H1 (cell line): ENCODE measurements around the gene ARHGEF16. TPM values are rescaled to one million over a fixed set of nuclear protein-coding genes. Genes with fewer than 3 reads are reported as not detected.

Experiments used
- CTCF ChIA-PET: fragments of 300-600 bp; sonication (Branson Sonifier 250); formaldehyde crosslinking; loops from one replicate; lab custom pipeline; 2021; ENCODE audit not compliant: partially characterized antibody; lab: Charles Lee
- POLR2A ChIA-PET: fragments of 300-600 bp; sonication (Branson Sonifier 250); formaldehyde crosslinking; loops from one replicate; lab custom pipeline; 2021; ENCODE audit warnings: inconsistent platforms; ENCODE audit not compliant: partially characterized antibody; lab: Charles Lee
- DNase-seq, 2 experiments: peaks; one replicate each; pipeline versions ENCODE4 v3.0.0 to v3.0.0-alpha.2; 2010 to 2022; ENCODE audit warnings: low spot score in 2 of 2, low read depth in 1 of 2, mixed read lengths in 1 of 2
- FAIRE-seq: peaks from 2 replicates; lab custom pipeline; 2011; peaks lifted over from hg19 to GRCh38; lab: Jason Lieb, UNC
- H2AFZ ChIP-seq: 2 replicates; pipeline ENCODE4 v1.8.1; 2012; ENCODE audit warnings: low read length, inconsistent platforms
- H2AK5ac ChIP-seq: 2 replicates; pipeline ENCODE4 v1.6.1; 2013; ENCODE audit warnings: low read depth, low read length
- H2BK120ac ChIP-seq: replicated peaks from 2 replicates; pipeline ENCODE3; 2013; ENCODE audit warnings: low read depth, low read length, inconsistent platforms
- H2BK12ac ChIP-seq: 2 replicates; pipeline ENCODE4 v1.6.1; 2013; ENCODE audit warnings: low read depth, low read length
- H2BK15ac ChIP-seq: 2 replicates; pipeline ENCODE4 v1.6.1; 2013; ENCODE audit warnings: low read length
- H2BK20ac ChIP-seq: 2 replicates; pipeline ENCODE4 v1.6.1; 2013; ENCODE audit warnings: low read length
- H2BK5ac ChIP-seq: 2 replicates; pipeline ENCODE4 v1.6.1; 2013; ENCODE audit warnings: low read depth, low read length
- H3K14ac ChIP-seq: 2 replicates; pipeline ENCODE4 v1.6.1; 2013; ENCODE audit warnings: inconsistent platforms; ENCODE audit not compliant: insufficient read length
- H3K18ac ChIP-seq: 2 replicates; pipeline ENCODE4 v1.6.1; 2013; ENCODE audit warnings: low read length; ENCODE audit errors: extremely low read depth
- H3K23ac ChIP-seq: 2 replicates; pipeline ENCODE4 v1.6.1; 2013; ENCODE audit warnings: inconsistent platforms; ENCODE audit not compliant: insufficient read length
- H3K23me2 ChIP-seq: 2 replicates; pipeline ENCODE4 v1.6.1; 2013; ENCODE audit warnings: low read depth, low read length
- H3K27ac ChIP-seq: 2 replicates; pipeline ENCODE4 v1.6.1; 2011; ENCODE audit warnings: low read depth, low read length, inconsistent platforms
- H3K27me3 ChIP-seq, 4 experiments: replicated peaks in 1 of 4; 1 replicate in 1 of 4; 2 replicates in 3 of 4; pipeline versions ENCODE4 v1.6.1 to v1.8.1; 2011 to 2013; ENCODE audit warnings: low read length in 3 of 4, mild to moderate bottlenecking in 3 of 4, inconsistent platforms in 2 of 4, mixed read lengths in 2 of 4, moderate library complexity in 1 of 4; ENCODE audit not compliant: control insufficient read depth in 3 of 4, insufficient read depth in 3 of 4; ENCODE audit errors: extremely low read depth in 1 of 4
- H3K36me3 ChIP-seq, 4 experiments: 2 replicates each; pipeline versions ENCODE4 v1.6.1 to v1.8.1; 2011 to 2013; ENCODE audit warnings: mild to moderate bottlenecking in 4 of 4, low read length in 3 of 4, moderate library complexity in 2 of 4, control low read depth in 1 of 4, inconsistent platforms in 1 of 4; ENCODE audit not compliant: insufficient read depth in 4 of 4, control insufficient read depth in 2 of 4
- H3K4ac ChIP-seq: replicated peaks from 2 replicates; pipeline ENCODE3; 2013; ENCODE audit warnings: low read length, low read depth, mixed read lengths, inconsistent platforms; ENCODE audit not compliant: insufficient read length
- H3K4me1 ChIP-seq, 4 experiments: replicated peaks in 1 of 4; 1 replicate in 1 of 4; 2 replicates in 3 of 4; pipeline versions ENCODE4 v1.6.1 to v1.8.1; 2011 to 2013; ENCODE audit warnings: low read length in 3 of 4, inconsistent platforms in 2 of 4, mixed read lengths in 1 of 4; ENCODE audit not compliant: insufficient read depth in 4 of 4, control insufficient read depth in 3 of 4
- H3K4me2 ChIP-seq, 2 experiments: 2 replicates each; pipeline versions ENCODE4 v1.6.1 to v1.8.1; 2011 to 2013; ENCODE audit warnings: low read depth in 2 of 2, low read length in 2 of 2, control low read depth in 1 of 2, inconsistent platforms in 1 of 2, mild to moderate bottlenecking in 1 of 2; ENCODE audit not compliant: insufficient read depth in 1 of 2
- H3K4me3 ChIP-seq, 4 experiments: fragments of 200-600, 300-600 bp in 1 of 4; sonication (generic), shearing (Covaris generic), sonication (Bioruptor Twin) in 1 of 4; 2 replicates each; pipeline versions ENCODE4 v1.5.1 to v1.8.1; 2011 to 2016; ENCODE audit warnings: low read length in 4 of 4, low read depth in 3 of 4, control low read depth in 2 of 4, inconsistent platforms in 2 of 4, mild to moderate bottlenecking in 2 of 4, mixed read lengths in 1 of 4, moderate library complexity in 1 of 4; ENCODE audit not compliant: insufficient read depth in 2 of 4; ENCODE audit errors: extremely low read depth in 1 of 4
- H3K56ac ChIP-seq: replicated peaks from 2 replicates; pipeline ENCODE3; 2013; ENCODE audit warnings: low read depth, mild to moderate bottlenecking, mixed read lengths, low read length, inconsistent platforms; ENCODE audit not compliant: insufficient read length
- H3K79me1 ChIP-seq: 2 replicates; pipeline ENCODE4 v1.6.1; 2013; ENCODE audit warnings: low read depth, low read length, control low read depth
- H3K79me2 ChIP-seq, 2 experiments: 2 replicates each; pipeline versions ENCODE4 v1.6.1 to v1.8.1; 2012 to 2013; ENCODE audit warnings: low read length in 2 of 2, mild to moderate bottlenecking in 2 of 2, inconsistent platforms in 1 of 2; ENCODE audit not compliant: insufficient read depth in 2 of 2, control insufficient read depth in 1 of 2
- H3K9ac ChIP-seq, 4 experiments: replicated peaks in 1 of 4; 1 replicate in 1 of 4; 2 replicates in 3 of 4; pipeline versions ENCODE4 v1.6.1 to v1.8.1; 2011 to 2013; ENCODE audit warnings: low read depth in 3 of 4, low read length in 3 of 4, control low read depth in 2 of 4, mild to moderate bottlenecking in 2 of 4, moderate library complexity in 2 of 4, inconsistent platforms in 1 of 4; ENCODE audit errors: extremely low read depth in 1 of 4
- H3K9me3 ChIP-seq, 2 experiments: 2 replicates each; pipeline versions ENCODE4 v1.6.1 to v1.8.1; 2012 to 2013; ENCODE audit warnings: mild to moderate bottlenecking in 2 of 2, moderate library complexity in 2 of 2, control low read depth in 1 of 2, inconsistent platforms in 1 of 2, low read depth in 1 of 2, low read length in 1 of 2, mixed read lengths in 1 of 2; ENCODE audit not compliant: insufficient read depth in 2 of 2
- H4K20me1 ChIP-seq, 2 experiments: replicated peaks in 1 of 2; 2 replicates each; pipeline versions ENCODE3 to v1.8.1; 2011 to 2013; ENCODE audit warnings: inconsistent platforms in 2 of 2, low read length in 2 of 2, mild to moderate bottlenecking in 1 of 2; ENCODE audit not compliant: insufficient read depth in 2 of 2, control insufficient read depth in 1 of 2
- H4K5ac ChIP-seq: 2 replicates; pipeline ENCODE4 v1.6.1; 2013; ENCODE audit warnings: low read length, low read depth, mixed read lengths, inconsistent platforms; ENCODE audit not compliant: insufficient read length
- H4K8ac ChIP-seq: 2 replicates; pipeline ENCODE4 v1.8.0; 2013; ENCODE audit warnings: mild to moderate bottlenecking, moderate library complexity, low read length, inconsistent platforms; ENCODE audit not compliant: insufficient read depth; ENCODE audit errors: extremely low read depth
- H4K91ac ChIP-seq: replicated peaks from 2 replicates; pipeline ENCODE3; 2013; ENCODE audit warnings: low read length, mixed read lengths, inconsistent platforms; ENCODE audit not compliant: insufficient read length
- FOSL1 ChIP-seq: IDR thresholded peaks from 2 replicates; pipeline ENCODE4 v1.6.1; 2011; ENCODE audit warnings: mild to moderate bottlenecking, low read depth, low read length, moderate library complexity; ENCODE audit not compliant: insufficient read depth
- MAX ChIP-seq: IDR thresholded peaks from 2 replicates; pipeline ENCODE4 v1.6.1; 2012; ENCODE audit warnings: inconsistent platforms
- PHF8 ChIP-seq: fragments of 200-600 bp; sonication (generic); conservative IDR thresholded peaks from 2 replicates; pipeline ENCODE4 v1.7.1; 2012; ENCODE audit warnings: low read depth, mild to moderate bottlenecking, inconsistent platforms, low read length, moderate library complexity
- POLR2A ChIP-seq, 2 experiments: IDR thresholded peaks; 1 replicate in 1 of 2; 2 replicates in 1 of 2; pipeline ENCODE4 v1.6.1; 2011; ENCODE audit warnings: low read depth in 2 of 2, low read length in 2 of 2, mild to moderate bottlenecking in 2 of 2; ENCODE audit errors: control extremely low read depth in 1 of 2
- RNF2 ChIP-seq: fragments of 200-900, 300-1000 bp; sonication (generic); IDR thresholded peaks from 2 replicates; pipeline ENCODE4 v1.7.1; 2016; ENCODE audit warnings: borderline replicate concordance, low read depth, mild to moderate bottlenecking, antibody characterized with exemption, low read length; ENCODE audit not compliant: poor library complexity, severe bottlenecking; ENCODE audit errors: missing control alignments
- SUZ12 ChIP-seq: fragments of 200-600 bp; sonication (generic); IDR thresholded peaks from 2 replicates; pipeline ENCODE4 v1.6.1; 2012; ENCODE audit warnings: mild to moderate bottlenecking, inconsistent platforms, low read length, moderate library complexity, mixed read lengths
- WGBS, 2 experiments: shearing (Covaris generic) in 1 of 2; methylation state at CpG; one replicate each; pipeline versions ENCODE4 v1.1.6 to v1.1.7; 2013 to 2015; ENCODE audit warnings: low lambda C conversion rate in 2 of 2, mixed read lengths in 2 of 2, inconsistent platforms in 1 of 2, low coverage in 1 of 2, missing lambda C conversion rate in 1 of 2; ENCODE audit not compliant: insufficient replicate concordance in 2 of 2, insufficient coverage in 1 of 2, insufficient read length in 1 of 2; ENCODE audit errors: extremely low coverage in 1 of 2, missing lambda C conversion rate in 1 of 2; 5-methylcytosine and 5-hydroxymethylcytosine counted together
- polyA plus RNA-seq, 7 experiments: library from polyadenylated mRNA; depleted of rRNA in 3 of 7; stranded (reverse) in 5 of 7; unstranded in 2 of 7; fragments of >200 nt in 5 of 7; fragments of 200-250 nt in 2 of 7; gene quantifications; 1 replicate in 5 of 7; 2 replicates in 1 of 7; 4 replicates in 1 of 7; pipeline versions ENCODE4 v1.2.1 to v1.2.3, GENCODE V29; 2011 to 2013; ENCODE audit warnings: missing spikeins in 2 of 7, mixed read lengths in 2 of 7
- total RNA-seq: library from RNA; stranded (reverse); fragmentation: NEBNext Ultra II Directional; extraction: Animal tissue kit (Norgen Biotek cat#: 25700); gene quantifications from 2 replicates; pipeline ENCODE4 v1.2.1, GENCODE V29; 2021

ARHGEF16 gene
- total and polyA plus RNA-seq, 2 of the 8 experiments (the other 6 are each of a cell fraction or from before 2014, with no cell fraction given) = 18.3 to 20.7 TPM

- H2BK15ac ChIP-seq = peak overlapping the region; percentile 100
- H3K79me1 ChIP-seq = no peaks in the 10 kb centered on the region; the same call in 1 of the 2 replicates
- no peaks in the 10 kb centered on the region for H3K9me3 ChIP-seq
- no peak overlapping the region for H2AFZ ChIP-seq
- no peak overlapping the region for H3K23ac ChIP-seq
- H2BK20ac ChIP-seq = peak overlapping the region; percentile 97
- H3K27ac ChIP-seq = peak overlapping the region; percentile 75
- H4K5ac ChIP-seq = peak overlapping the region; percentile 60
- H3K18ac ChIP-seq = peak overlapping the region; percentile 83
- H3K4me1 ChIP-seq = peaks cover 0 to 22% (median 16%) of the 10 kb centered on the region in 4 experiments; a peak in 6 of 7 replicates
- H3K23me2 ChIP-seq = peaks cover 5% of the 10 kb centered on the region; the same call in 1 of the 2 replicates
- CTCF ChIA-PET = interaction anchor here (0.5 to 3.1 kb wide), 19 partner anchors 8 to 511 kb away, joined by 3 to 39 read pairs (median 6); no protein-coding TSS in a partner anchor
- peak overlapping the region; percentile 27 for H3K4ac ChIP-seq
- peak overlapping the region; percentile 100; the same call in 1 of the 2 replicates for H2BK12ac ChIP-seq
- H3K36me3 ChIP-seq = peaks cover 0 to 14% (median 4%) of the 10 kb centered on the region in 4 experiments; a peak in 5 of 8 replicates
- H2BK5ac ChIP-seq = peak overlapping the region; percentile 98
- H3K4me3 ChIP-seq = no peak overlapping the region
- no peaks in the 10 kb centered on the region for H3K27me3 ChIP-seq
- TF ChIP-seq POLR2A (IDR thresholded peaks at IDR 0.05; ENCODE audit: control extremely low read depth in 1 of 2, low read depth in 2 of 2, low read length in 2 of 2) (no peak), PHF8 (no peak), RNF2 (no peak), FOSL1 (no peak), MAX (no peak), SUZ12 (no peak)
- DNase-seq (no peak), FAIRE-seq (no peak)
- peaks cover 0 to 9% of the 10 kb centered on the region in 2 experiments for H4K20me1 ChIP-seq
- H4K8ac ChIP-seq = no peak overlapping the region; the same call in none of the 2 replicates
- H3K56ac ChIP-seq = no peak overlapping the region
- no peak overlapping the region for H3K14ac ChIP-seq
- H3K9ac ChIP-seq = no peak overlapping the region
- H3K4me2 ChIP-seq = peak overlapping the region; percentile 12 to 40; a peak in 2 of 4 replicates
- POLR2A ChIA-PET = interaction anchor here (0.9 to 3.7 kb wide), 6 partner anchors 8 to 1242 kb away, joined by 3 to 26 read pairs (median 6); partner anchors contain the start of gene ARHGEF16
- H2AK5ac ChIP-seq = peak overlapping the region; percentile 99
- H3K79me2 ChIP-seq = no peaks in the 10 kb centered on the region
- peak overlapping the region; percentile 95 for H2BK120ac ChIP-seq
- peak overlapping the region; percentile 98 for H4K91ac ChIP-seq
- 88% methylated on average over 21 of the region's 22 CpGs; no CpG with 5 or more reads in 1 of the 2 experiments for WGBS, 2 experiments
These were observed 16.3 kb downstream of the ARHGEF16 start for GRCh38 chr1:3470650-3471355.
